GM19035 (cell line): ENCODE data around the gene SPINT1.

Source experiments
- ATAC-seq: cut with Tn5 transposase; IDR thresholded peaks from one replicate; pipeline ENCODE4 v1.9.1; 2021; ENCODE audit not compliant: unreplicated experiment

Gene SPINT1

DNA sequence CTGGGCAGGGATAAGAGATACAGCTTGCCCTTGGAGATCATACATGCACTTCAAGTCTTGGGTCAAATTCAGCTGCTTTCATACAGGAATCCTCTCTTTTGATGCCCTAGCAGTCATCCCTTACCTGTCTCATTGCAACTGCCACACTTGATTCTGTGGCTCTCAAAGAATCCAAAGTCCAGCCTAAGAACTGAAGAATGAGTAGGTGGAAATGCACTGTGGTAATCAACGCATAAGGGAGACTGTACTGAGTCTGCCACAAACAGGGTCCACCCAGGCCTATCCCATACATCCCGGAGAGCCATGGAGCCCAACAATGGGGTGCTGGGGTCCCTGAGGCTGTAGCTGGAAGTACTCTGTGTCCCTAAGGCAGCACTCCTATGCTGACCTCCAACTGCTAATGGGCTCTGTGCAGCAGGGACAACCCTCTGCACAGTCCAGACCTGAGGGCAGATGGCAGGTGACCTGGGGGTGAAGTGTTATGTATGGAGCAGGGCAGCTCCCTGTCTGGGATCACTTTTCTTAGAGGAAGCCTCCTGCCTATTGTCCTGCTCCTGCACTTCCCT lies 48.7 kb downstream of the SPINT1 start:
- no peak for ATAC-seq

DNA sequence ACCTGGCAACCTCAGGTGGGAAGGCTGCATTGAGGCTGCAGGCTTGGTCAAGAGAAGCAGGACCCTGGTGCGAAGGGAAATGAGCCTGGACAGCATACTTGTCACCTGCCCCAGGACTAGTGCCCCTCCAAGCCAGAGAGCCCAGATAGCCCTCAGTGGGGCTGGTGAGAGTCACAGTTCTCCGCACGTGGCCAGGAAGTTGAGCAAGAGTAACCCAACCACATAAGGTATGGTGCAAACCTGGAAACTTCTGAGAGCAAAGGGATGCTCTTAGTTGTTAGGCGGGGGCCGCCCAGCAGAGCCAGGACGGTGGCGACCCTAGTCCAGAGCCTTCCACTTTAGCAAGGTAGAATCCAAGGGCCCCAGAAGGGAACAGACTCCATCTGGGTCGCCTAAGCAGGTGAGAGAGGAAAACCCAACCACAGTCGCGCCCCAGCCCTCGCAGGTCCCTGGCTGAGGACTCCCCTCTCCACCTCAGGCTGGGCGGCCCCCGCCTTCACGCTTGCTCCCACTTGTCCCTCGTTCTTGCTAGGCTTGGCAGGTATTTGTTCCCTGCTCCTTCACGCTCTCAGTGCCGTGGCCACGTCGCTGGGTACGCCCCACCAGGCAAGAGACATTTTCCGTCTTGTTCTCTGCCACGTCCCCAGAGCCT lies 49.3 kb downstream of the SPINT1 start:
- no peak for ATAC-seq

DNA sequence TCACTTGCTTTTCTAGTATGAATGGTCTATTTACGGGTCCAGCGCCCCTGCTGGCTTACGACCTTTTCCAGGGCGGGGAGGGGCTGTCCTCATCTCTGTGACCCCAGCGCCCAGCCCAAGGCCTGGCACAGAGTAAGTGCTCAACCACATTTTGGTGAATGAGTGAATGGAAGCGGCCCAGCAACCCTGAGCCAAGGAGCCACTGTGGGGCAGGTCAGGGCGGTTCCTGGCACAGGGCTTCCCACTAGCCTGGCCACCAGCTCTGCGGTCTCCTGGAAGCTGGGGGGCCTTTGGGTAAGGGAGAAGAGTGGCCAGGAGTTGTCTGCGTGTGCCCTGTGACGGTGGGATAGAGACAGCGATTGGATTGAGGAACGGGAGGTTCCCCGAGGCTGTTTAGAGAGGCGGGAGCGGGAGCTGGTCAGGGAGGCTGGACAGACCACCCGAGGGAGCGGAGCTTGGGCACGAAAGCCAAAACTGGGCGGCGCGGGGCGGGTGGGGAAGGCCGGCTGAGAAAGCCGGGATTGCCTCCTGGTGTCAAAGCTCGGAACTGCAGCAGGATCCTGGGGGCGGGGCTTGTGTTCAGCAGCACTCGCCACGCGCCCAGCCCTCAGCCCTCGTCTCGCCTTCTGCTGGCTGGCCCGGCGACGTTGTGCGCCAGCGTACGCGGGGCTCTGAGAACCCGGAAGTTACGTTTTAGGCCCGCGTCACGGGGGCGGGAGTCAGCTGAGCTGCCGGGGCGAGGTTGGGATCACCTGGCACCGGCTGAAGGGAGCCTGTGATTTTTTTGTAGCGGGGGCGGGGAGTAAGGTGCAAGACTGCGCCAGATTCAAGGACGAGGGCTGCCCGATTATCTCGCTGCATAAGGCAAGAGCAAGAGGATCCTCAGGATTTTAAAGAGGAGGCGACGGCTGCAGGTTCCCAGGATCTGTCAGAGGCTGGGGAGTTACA lies 50.2 kb downstream of the SPINT1 start, which contains the start of gene VPS18:
TSS of gene VPS18 (plus strand) at position 718 of the 948 bp plus-strand sequence. CDS start 319 bp downstream, outside the sequence.
- ATAC-seq = peak; percentile 91

DNA sequence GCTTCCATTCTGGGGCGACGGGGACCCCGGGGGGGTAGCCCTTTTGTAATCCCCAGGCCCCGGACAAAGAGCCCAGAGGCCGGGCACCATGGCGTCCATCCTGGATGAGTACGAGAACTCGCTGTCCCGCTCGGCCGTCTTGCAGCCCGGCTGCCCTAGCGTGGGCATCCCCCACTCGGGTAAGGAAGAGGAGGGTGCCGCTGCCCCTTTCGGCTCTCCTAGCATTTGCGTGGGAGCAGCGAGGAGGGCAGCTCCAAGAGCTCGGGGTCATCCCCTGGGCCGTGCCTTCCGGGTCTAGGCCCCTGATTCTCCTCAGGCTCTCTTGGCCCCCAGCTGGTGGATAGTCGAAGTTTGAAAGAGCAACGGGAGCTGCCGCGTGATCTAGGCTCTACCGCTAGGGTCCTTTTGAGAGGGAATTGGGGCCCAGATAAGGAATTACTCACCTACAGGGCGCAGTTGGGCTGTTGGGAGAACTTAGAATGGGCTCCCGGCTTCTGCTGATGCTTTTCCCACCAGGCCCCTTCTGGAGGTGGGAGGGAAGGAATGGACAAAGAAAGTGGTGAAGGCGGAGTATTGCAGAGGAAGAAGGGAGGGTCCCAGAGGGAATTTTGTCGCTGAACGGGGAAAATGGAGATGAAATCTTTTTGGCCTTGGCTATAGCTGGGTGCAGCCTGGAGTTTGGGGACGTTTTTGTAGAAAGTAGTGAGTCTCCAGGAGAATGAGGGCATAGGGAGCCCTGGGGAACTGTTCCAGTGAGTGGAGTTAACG lies 51.0 kb downstream of the SPINT1 start:
- peak; percentile 40 for ATAC-seq

DNA sequence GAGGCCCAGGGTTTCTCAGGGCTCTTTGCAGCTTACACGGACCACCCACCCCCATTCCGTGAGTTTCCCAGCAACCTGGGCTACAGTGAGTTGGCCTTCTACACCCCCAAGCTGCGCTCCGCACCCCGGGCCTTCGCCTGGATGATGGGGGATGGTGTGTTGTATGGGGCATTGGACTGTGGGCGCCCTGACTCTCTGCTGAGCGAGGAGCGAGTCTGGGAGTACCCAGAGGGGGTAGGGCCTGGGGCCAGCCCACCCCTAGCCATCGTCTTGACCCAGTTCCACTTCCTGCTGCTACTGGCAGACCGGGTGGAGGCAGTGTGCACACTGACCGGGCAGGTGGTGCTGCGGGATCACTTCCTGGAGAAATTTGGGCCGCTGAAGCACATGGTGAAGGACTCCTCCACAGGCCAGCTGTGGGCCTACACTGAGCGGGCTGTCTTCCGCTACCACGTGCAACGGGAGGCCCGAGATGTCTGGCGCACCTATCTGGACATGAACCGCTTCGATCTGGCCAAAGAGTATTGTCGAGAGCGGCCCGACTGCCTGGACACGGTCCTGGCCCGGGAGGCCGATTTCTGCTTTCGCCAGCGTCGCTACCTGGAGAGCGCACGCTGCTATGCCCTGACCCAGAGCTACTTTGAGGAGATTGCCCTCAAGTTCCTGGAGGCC lies 55.8 kb downstream of the SPINT1 start:
- ATAC-seq = no peak

DNA sequence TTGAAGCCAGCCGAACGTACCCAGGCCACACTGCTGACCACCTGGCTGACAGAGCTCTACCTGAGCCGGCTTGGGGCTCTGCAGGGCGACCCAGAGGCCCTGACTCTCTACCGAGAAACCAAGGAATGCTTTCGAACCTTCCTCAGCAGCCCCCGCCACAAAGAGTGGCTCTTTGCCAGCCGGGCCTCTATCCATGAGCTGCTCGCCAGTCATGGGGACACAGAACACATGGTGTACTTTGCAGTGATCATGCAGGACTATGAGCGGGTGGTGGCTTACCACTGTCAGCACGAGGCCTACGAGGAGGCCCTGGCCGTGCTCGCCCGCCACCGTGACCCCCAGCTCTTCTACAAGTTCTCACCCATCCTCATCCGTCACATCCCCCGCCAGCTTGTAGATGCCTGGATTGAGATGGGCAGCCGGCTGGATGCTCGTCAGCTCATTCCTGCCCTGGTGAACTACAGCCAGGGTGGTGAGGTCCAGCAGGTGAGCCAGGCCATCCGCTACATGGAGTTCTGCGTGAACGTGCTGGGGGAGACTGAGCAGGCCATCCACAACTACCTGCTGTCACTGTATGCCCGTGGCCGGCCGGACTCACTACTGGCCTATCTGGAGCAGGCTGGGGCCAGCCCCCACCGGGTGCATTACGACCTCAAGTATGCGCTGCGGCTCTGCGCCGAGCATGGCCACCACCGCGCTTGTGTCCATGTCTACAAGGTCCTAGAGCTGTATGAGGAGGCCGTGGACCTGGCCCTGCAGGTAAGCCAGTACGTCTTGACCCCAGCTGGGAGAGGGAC lies 56.6 kb downstream of the SPINT1 start:
- ATAC-seq = no peak

DNA sequence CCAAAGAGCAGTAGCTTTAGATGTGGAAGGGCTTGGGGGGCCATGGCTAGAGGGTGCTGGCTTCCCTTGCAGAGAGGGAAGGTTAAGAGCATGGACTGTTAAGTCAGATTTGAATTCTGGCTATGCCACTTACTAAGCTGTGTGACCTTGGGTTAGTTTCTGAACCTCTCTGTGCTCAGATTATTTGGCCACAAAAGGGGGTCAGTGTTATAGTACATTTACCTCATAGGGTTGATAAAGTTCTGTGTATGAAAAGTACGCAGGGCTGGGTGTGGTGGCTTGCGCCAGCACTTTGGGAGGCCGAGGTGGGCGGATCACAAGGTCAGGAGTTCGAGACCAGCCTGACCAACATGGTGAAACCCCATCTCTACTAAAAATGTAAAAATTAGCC lies 57.2 kb downstream of the SPINT1 start:
- no peak for ATAC-seq

DNA sequence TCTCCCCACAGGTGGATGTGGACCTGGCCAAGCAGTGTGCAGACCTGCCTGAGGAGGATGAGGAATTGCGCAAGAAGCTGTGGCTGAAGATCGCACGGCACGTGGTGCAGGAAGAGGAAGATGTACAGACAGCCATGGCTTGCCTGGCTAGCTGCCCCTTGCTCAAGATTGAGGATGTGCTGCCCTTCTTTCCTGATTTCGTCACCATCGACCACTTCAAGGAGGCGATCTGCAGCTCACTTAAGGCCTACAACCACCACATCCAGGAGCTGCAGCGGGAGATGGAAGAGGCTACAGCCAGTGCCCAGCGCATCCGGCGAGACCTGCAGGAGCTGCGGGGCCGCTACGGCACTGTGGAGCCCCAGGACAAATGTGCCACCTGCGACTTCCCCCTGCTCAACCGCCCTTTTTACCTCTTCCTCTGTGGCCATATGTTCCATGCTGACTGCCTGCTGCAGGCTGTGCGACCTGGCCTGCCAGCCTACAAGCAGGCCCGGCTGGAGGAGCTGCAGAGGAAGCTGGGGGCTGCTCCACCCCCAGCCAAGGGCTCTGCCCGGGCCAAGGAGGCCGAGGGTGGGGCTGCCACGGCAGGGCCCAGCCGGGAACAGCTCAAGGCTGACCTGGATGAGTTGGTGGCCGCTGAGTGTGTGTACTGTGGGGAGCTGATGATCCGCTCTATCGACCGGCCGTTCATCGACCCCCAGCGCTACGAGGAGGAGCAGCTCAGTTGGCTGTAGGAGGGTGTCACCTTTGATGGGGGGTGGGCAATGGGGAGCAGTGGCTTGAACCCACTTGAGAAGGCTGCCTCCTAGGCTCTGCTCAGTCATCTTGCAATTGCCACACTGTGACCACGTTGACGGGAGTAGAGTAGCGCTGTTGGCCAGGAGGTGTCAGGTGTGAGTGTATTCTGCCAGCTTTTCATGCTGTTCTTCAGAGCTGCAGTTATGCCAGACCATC lies 59.0 kb downstream of the SPINT1 start:
- ATAC-seq = no peak

DNA sequence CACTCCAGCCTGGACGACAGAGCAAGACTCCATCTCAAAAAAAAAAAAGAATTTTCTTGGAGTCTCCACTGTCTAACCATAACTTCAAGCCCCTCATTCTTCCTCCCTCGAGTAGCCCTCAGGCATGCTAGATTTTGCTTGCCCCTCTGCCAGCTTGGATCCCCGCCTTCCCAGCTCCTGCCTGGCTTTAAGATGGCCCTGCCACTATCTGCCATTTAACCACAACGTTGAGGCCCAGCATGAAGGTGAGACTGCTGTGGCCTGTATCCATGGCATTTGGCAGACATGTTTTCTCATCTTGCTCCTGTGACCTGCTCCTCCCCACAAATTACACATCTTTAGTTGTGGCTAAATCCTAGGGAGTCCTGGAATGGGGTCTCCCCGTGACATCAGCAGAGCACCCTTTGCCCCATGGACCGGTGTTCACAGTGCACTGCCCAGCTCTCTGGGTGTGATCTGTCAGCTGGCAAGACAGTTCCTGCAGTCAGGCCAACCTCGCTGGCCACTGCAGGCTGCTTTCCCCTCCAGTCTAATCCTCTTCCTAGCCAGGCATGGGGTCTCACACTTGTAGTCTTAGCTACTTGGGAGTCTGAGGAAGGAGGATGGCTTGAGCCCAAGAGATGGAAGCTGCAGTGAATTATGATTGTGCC lies 60.8 kb downstream of the SPINT1 start:
- no peak for ATAC-seq

DNA sequence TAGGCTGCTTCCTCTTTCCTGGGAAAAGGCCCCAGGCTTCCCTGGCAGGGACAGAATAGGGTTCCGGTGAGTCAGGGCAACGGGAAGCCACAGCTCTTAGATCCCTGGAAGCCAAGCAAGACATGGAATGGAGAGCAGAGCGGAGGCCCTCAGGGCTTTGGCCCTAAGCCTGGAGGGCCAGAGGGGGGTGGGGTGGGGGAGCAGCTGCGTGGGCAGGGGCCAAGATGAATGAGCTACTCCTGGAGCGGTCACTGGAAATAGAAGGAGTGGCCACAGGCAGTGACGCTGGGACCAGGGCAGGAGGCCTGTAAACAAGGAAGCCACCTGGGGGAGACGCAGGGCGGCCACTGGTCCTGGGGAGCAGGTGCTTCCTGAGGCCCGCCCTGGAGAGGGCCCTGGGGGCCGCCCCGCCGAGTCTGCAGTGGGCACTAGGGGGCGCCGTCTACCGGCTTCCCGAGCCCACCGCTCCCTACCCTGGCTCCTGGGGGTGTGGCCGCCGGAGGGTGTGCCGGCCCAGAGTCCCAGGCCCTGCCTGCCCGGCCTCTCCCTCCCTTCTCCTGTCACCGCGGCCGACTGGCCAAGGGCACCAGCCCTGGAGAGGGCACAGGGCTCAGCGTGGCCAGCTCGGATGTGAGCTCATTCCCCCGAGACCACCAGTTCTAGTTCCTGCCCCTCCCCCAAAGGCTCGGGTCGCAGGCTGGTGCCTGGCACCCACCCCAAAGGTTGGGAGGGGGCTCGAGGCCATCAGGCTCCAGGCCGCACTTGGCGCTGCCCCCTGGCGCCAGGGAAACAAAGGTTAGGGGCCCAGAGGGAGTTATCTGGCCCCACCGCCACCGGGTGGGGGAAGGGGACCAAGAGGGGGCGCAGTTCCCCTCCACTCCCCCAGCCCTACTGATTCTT lies 62.5 kb downstream of the SPINT1 start:
- ATAC-seq = no peak

DNA sequence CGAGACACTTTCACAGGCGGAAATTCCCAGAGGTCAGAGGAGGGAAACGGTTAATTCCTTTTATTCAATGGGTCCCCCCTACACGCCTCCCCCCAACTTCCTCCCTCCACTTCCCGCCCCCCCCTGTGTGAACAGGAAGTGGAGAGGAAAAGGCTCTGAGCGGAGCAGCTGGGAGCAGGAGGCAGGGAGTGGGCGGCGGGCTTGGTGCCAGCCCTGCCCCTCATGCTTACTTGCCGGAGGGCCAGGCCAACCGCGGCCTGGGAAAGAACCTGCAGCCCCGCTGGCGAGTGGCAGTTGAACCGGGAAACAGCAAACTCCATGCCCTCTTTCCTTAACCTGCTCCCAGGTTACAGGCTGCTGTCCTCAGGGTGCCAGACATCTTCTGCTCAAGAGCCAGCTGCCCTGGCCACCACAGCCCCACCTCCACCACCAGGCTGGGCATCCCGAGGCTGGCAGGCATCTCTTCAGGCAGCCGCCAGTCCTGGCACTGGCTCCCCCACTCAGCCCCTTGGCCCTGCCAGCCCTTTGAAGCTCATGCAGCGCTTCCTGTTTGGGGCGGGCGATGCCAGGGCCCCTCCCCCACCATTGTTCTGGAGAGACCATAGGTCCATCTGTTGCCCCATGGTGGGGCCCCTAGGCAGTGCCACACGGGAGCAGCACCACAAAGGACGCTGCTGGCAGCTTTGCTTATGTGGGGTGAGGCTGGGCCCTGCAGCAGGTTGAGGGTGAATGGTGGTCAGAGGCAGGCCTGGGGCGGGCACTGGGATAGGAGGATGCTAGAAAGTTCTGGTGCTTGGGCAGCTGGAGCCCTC lies 63.3 kb downstream of the SPINT1 start:
- no peak for ATAC-seq
